Kidney glomerular epithelial cell (primary cell): Measurements from ENCODE around the gene PTGER3.
"Not testable (repeated sequence)": the region's sequence is repeated elsewhere in the genome, so short reads cannot be mapped to it uniquely, and the experiment has no call there.

ENCODE experiments used
- DNase-seq: peaks from one replicate; lab custom pipeline; 2025; lab: John Stamatoyannopoulos, UW

PTGER3 gene

DNA sequence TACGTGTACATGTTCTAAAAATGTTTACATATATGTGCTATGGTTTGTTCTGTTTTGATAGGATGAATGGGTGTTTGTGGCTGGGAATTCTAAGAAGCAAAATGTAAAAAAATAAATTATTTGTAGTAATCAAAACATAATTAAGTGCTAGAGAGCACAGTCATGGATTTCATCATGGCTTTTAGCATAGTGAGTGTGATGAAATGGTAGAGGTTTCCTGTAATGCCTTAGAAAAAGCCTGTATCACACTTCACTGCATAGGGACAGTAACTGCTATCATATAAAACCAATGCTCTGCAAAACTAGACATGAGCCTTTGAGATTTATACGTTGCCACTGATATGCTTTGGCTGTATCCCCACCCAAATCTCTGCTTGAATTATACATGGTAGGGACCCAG lies 99.8 kb downstream of the PTGER3 start:
- DNase-seq: no peak

DNA sequence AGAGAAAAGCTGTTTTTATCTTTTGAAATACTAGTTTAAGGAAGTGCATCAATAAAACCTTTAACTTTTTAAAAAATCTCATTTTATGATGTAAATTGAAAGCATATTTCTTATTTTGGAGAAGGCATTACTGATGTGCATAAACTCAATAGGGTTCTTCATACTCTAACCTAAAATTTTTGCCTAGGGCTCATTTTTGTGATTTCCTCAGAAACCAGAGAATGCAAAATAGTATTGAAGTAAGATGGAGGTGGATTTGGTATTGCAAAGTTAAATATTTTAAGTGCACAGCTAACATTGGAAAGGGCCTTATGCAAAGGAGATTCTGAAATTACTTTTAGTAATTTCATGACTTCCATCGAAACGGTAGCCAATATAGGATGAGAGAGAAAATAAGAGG lies 101.9 kb downstream of the PTGER3 start:
- DNase-seq: no peak

DNA sequence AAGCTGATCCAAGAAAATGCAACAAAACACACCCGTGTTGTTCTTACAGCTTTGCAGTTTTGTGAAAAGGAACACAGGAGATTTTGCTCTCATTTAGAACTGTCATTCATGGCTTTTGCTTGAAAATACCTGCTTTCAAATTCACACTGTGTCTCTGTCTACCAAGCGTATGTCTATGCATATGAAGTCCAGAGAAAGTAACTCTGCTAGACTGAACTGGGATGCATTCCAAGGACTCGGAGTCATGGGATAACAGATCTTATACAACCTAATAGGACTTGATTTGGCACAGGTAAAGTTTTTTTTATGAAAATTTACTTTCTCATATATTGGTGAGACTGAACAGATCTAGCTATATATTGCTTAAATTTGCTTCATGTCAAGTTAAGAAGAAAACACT lies 102.4 kb downstream of the PTGER3 start:
- DNase-seq: no peak

DNA sequence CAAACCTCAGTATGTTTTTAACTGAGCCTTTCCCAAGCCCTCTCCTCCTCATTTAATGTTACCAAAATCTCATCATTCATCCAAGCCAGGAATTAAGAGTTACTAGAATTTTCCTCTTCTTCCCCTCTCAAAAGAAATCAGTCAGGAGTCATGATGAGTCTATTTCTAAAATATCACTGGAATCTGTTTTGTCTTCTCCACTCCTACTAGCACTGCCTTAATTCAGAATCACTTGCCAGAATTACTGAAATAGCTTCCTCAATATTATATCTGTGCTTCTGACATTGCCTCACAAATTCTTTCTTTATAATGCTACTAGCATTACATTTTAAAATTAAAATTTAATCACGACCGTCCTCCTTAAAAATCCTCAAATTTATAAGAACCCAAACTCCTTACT lies 106.1 kb downstream of the PTGER3 start:
- no peak for DNase-seq

DNA sequence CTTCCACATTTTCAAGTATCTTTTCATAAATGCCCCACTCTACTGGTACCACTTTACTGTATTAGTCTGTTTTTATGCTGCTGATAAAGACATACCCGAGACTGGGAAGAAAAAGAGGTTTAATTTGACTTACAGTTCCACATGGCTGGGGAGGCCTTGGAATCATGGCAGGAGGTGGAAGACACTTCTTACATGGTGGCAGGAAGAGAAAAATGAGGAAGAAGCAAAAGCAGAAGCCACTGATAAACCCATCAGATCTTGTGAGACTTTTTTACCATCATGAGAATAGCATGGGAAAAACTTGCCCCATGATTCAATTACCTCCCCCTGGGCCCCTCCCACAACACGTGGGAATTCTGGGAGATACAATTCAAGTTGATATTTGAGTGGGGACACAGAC lies 107.2 kb downstream of the PTGER3 start:
- not testable (repeated sequence) for DNase-seq

DNA sequence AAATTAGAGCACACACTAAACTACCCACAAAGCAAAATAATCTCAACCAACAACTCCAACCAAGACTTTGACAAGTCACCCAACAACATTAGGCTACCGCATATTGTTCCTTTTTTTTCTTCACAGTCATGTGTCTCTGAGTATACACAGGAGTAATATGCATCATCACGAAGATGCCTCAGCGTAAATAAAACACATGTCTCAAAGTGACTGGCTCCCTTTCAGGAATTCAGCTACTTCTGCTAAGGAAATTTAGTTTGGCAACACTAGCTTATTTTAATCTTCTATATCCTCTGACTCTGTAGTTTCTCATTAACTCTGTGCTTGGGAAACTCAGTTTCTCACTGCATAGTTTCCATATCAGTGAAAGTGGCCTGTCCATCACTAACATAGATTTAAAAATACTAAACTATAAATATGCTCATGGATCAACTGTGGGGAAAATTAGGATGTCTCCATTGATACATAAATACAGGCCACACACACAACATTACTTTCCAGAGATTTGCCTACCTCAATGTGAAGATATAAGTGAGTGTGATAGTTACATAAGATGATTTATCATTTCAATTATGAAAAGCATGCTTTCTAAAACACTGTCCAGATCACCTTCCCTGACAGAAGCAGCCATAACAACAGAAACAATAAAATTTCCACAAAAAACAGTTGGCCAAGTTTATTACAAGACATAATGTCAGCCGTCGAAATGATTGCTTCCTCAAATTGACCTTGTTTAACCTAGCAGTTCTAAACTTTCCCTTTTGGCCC lies 113.2 kb downstream of the PTGER3 start:
- DNase-seq: no peak

DNA sequence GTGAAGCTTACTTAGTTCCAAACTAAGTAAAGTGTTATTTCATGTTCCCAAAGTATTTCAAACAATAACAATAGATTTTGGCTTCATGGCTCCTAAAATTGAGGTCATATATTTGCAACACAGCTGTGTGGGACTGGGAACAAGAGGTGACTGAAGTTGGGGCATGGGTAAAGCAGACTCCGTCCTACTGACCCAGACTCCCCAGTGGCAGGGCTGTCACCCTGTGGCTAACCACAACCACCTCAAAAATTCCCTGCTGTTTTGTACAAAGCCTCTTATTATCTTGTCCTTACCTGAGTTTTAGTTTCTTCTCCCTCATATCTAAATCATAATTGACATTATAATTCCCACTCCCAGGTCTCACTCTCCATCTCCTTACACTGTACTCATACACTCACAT lies 117.6 kb downstream of the PTGER3 start:
- no peak for DNase-seq

DNA sequence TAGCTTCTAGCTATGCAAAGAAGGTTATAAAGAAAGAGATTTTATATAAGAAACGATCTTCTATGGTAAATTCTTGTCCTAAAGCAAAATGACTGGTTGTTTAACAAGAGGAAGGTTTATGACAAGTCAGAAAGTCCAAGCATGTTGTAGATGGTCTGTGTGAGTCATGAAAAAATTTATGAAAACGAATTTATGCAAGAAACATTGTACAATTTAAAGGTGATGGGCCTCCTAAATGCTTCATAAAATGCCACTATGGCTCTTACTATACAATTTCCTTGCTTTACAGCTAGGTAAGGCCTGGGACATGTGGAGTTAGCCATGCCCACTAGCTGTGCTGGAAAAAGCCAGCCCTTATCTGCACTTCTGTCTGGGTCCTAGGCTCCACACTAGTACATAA lies 125.4 kb downstream of the PTGER3 start:
- DNase-seq: no peak
